ENCODE measurements around the gene FSD2.

GRCh38 chr15:82739086-82739485 lies 66.8 kb downstream of the FSD2 start:
- TF ChIP-seq ZNF140 (CRISPR knock-in tag; IDR thresholded peaks at IDR 0.05) (no peak), ZBTB7A (IDR thresholded peaks at IDR 0.05; ENCODE audit: borderline replicate concordance, control insufficient read depth, low read depth, low read length) (no peak), CHD2 (IDR thresholded peaks at IDR 0.05; ENCODE audit: low read depth, low read length) (no peak), ATF2 (CRISPR knock-in tag; IDR thresholded peaks at IDR 0.05) (no peak), RBM39 (optimal IDR thresholded peaks at IDR 0.05; ENCODE audit: low read depth, low read length) (no peak), CTCF (IDR thresholded peaks at IDR 0.05 in 2 of 3, conservative IDR thresholded peaks at IDR 0.05 in 1 of 3; ENCODE audit: insufficient read depth in 2 of 3, low read depth in 1 of 3, low read length in 3 of 3) (no peak), SRSF1 (IDR thresholded peaks at IDR 0.05; ENCODE audit: low read depth, low read length) (no peak), GABPA (tag; conservative IDR thresholded peaks at IDR 0.05; ENCODE audit: low read depth) (no peak), ARNT (IDR thresholded peaks at IDR 0.05) (no peak), POLR2AphosphoS5 (IDR thresholded peaks at IDR 0.05; ENCODE audit: control insufficient read depth, insufficient read depth, low read depth, low read length) (no peak), POLR2A (conservative IDR thresholded peaks at IDR 0.05) (no peak), RFX5 (IDR thresholded peaks at IDR 0.05; ENCODE audit: low read depth, low read length) (no peak), BCL6 (CRISPR knock-in tag; IDR thresholded peaks at IDR 0.05) (no peak)
